Peyer's patch (tissue), 4 donors: ENCODE measurements around the gene ENPP5. TPM values are rescaled to one million over a fixed set of nuclear protein-coding genes. Genes with fewer than 3 reads are reported as not detected.
"Not testable (repeated sequence)": the region's sequence is repeated elsewhere in the genome, so short reads cannot be mapped to it uniquely, and the experiment has no call there.

Experiments used
- DNase-seq, 3 donors: peaks; one replicate each; pipeline ENCODE4 v3.0.0-alpha.2; 2017 to 2019
- H3K27ac ChIP-seq, 4 donors: fragments of 200-600 bp; sonication (generic); one replicate each; pipeline ENCODE4 v1.5.1; 2016 to 2019
- H3K27me3 ChIP-seq, 2 donors: fragments of 200-600 bp; sonication (generic); one replicate each; pipeline ENCODE4 v1.5.1; 2019
- H3K36me3 ChIP-seq, 3 donors: fragments of 200-600 bp; sonication (generic); one replicate each; pipeline ENCODE4 v1.5.1; 2016 to 2019
- H3K4me1 ChIP-seq, 4 donors: fragments of 200-600 bp; sonication (generic); one replicate each; pipeline ENCODE4 v1.5.1; 2016 to 2019
- H3K4me3 ChIP-seq, 4 donors: fragments of 200-600 bp; sonication (generic); 1 replicate in 3 of 4; 2 replicates in 1 of 4; pipeline ENCODE4 v1.5.1; 2016 to 2019; ENCODE audit warnings: mild to moderate bottlenecking in 1 of 4
- H3K9me3 ChIP-seq, 4 donors: fragments of 200-600 bp; sonication (generic); one replicate each; pipeline ENCODE4 v1.5.1; 2016 to 2019; ENCODE audit warnings: mild to moderate bottlenecking in 1 of 4
- POLR2A ChIP-seq, 2 donors: fragments of 450-650 bp; IDR thresholded peaks; one replicate each; pipeline ENCODE4 v1.5.1; 2017; ENCODE audit warnings: antibody characterized with exemption in 2 of 2, mild to moderate bottlenecking in 2 of 2, moderate library complexity in 2 of 2
- total RNA-seq, 4 donors: library from RNA; depleted of rRNA; stranded (reverse); fragments of >200 nt; gene quantifications; one replicate each; pipeline ENCODE4 v1.1.0, GENCODE V29; 2016
- TF ChIP-seq, protein P1 (sequence below), 6 experiments: fragments of 450-650 bp in 4 of 6; fragments of 200-600 bp in 2 of 6; sonication (generic) in 1 of 6; IDR thresholded peaks; one replicate each; pipeline ENCODE4 v1.5.1; 2017 to 2019; ENCODE audit warnings: antibody characterized with exemption in 6 of 6, mild to moderate bottlenecking in 3 of 6, moderate library complexity in 1 of 6

The ENPP5 gene
- total RNA-seq, 4 donors from 2014 or later: 1.1 to 5.1 (median 2.3) TPM

DNA sequence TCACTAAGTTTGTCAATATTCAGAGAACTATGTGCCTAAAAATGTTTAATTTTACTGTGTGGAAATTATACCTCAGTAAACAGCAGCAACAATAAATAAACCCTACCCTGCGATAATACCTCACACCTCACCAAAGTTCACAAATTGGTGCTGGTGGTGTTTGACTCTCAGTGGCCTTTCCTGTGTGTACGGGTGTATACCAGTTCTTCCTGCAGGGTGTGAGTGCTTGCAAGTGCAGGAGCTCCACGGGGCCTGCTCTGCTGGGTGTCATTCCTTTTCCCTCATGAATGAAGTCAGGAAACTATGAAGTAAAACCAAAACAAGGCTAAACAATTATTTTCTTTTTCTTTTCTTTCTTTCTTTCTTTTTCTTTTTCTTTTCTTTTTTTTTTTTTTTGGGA lies 4.1 kb upstream of the ENPP5 start:
- no peaks in the 10 kb centered on the region for H3K9me3 ChIP-seq
- no peak overlapping the region for H3K4me3 ChIP-seq
- peaks cover 0 to 14% (median 0%) of the 10 kb centered on the region in 4 donors for H3K4me1 ChIP-seq
- H3K27ac ChIP-seq: peak overlapping the region in 1 of 4 donors; percentile 7
- no peaks in the 10 kb centered on the region for H3K27me3 ChIP-seq
- no peak for TF ChIP-seq POLR2A (IDR thresholded peaks at IDR 0.05)
- TF ChIP-seq, protein P1, sequence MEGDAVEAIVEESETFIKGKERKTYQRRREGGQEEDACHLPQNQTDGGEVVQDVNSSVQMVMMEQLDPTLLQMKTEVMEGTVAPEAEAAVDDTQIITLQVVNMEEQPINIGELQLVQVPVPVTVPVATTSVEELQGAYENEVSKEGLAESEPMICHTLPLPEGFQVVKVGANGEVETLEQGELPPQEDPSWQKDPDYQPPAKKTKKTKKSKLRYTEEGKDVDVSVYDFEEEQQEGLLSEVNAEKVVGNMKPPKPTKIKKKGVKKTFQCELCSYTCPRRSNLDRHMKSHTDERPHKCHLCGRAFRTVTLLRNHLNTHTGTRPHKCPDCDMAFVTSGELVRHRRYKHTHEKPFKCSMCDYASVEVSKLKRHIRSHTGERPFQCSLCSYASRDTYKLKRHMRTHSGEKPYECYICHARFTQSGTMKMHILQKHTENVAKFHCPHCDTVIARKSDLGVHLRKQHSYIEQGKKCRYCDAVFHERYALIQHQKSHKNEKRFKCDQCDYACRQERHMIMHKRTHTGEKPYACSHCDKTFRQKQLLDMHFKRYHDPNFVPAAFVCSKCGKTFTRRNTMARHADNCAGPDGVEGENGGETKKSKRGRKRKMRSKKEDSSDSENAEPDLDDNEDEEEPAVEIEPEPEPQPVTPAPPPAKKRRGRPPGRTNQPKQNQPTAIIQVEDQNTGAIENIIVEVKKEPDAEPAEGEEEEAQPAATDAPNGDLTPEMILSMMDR (IDR thresholded peaks at IDR 0.05): no peak
- H3K36me3 ChIP-seq: no peaks in the 10 kb centered on the region
- DNase-seq: no peak

DNA sequence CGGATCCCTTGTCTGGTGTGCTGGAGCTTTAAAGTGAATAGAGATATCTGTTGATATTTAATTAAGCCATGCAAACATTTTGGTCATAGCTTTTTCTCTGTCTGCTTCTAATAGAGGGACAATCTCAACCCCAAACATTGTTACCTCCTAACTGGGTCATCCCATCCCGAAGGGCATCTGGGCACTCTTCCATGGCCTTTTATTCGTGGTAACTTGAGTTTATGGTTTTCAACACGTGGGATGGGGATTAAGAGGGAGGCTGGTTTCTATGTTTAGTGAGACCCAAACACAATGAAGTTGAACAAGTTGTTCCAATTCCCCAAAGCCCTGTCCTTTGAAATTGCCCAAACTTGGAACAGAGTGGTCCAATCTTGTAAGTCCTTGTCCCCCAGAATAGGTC lies 1.4 kb upstream of the ENPP5 start:
- Histone ChIP-seq H3K4me3 (no peak overlapping the region), H3K27me3 (no peaks in the 10 kb centered on the region), H3K36me3 (no peaks in the 10 kb centered on the region), H3K4me1 (peaks cover 0 to 14% (median 0%) of the 10 kb centered on the region in 4 donors), H3K27ac (no peak overlapping the region), H3K9me3 (no peaks in the 10 kb centered on the region)
- DNase-seq: no peak
- TF ChIP-seq, protein P1 (IDR thresholded peaks at IDR 0.05): no peak
- no peak for TF ChIP-seq POLR2A (IDR thresholded peaks at IDR 0.05)

DNA sequence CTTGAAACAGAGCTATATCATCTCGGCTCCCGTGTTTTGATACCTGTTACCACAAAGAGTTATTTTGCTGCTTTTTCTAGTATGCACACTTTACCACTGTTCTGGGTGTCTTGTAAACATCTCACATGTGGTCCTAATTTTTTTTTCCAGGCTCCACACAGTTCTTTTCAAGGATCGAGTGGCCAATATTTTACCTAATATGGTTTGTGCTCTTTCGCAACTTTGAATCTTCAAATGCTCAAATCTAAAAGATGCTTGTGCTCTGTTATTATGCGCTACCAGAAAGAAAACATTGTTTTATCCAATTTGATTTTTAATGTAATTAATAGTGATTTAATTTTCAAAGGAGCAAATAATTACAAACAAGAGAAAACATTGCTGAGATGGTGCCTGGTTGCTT lies 10.7 kb downstream of the ENPP5 start:
- H3K36me3 ChIP-seq: no peaks in the 10 kb centered on the region

DNA sequence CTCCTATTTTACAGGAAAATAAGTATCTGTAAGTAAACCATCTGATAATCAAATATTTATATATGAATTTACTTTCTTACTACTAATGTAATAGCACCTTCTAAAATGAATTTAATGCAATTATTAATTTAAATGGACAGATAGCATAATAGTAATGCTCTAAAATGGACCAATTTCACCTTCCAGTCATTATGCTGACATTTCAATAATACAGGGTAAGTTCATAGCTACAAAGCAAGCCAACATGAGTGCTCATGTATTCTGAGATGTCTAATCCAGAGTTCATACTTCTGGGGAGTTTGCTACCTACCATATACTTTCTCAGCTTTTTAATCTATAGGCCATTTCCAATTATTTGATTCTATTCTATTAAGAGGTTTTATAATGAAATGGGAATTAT lies 11.6 kb downstream of the ENPP5 start:
- no peak for DNase-seq
- Histone ChIP-seq H3K27me3 (no peaks in the 10 kb centered on the region), H3K9me3 (no peaks in the 10 kb centered on the region), H3K4me1 (no peaks in the 10 kb centered on the region), H3K36me3 (no peaks in the 10 kb centered on the region), H3K27ac (no peak overlapping the region), H3K4me3 (no peak overlapping the region)
- no peak for TF ChIP-seq POLR2A (IDR thresholded peaks at IDR 0.05)
- TF ChIP-seq, protein P1 (IDR thresholded peaks at IDR 0.05): no peak

More for the DNA sequence above, 10.7 kb downstream of the ENPP5 start:
- H3K27ac ChIP-seq: no peak overlapping the region
- H3K9me3 ChIP-seq: no peaks in the 10 kb centered on the region
- no peaks in the 10 kb centered on the region for H3K27me3 ChIP-seq
- no peak for DNase-seq
- TF ChIP-seq, protein P1 (IDR thresholded peaks at IDR 0.05): no peak
- no peak for TF ChIP-seq POLR2A (IDR thresholded peaks at IDR 0.05)
- H3K4me3 ChIP-seq: no peak overlapping the region
- H3K4me1 ChIP-seq: no peaks in the 10 kb centered on the region

DNA sequence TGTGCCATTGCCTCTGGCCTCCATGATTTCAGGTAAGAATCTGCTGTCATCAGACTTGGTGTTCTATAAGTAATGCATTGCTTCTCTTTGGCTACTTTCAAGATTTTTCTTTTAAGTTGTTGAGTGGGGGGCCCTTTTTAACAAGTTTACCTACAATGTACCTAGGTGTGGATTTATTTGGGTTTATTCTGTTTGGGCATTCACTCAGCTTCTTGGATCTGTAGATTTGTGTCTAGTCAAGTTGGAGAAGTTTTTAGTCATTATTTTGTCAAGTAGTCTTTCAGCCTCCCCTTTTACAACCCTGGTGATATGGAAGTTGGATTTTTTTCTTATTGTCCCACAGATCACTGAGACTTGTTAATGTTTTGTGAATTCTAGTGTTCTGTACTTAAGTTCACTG lies 14.1 kb downstream of the ENPP5 start:
- Histone ChIP-seq H3K4me3 (no peak overlapping the region), H3K27me3 (no peaks in the 10 kb centered on the region), H3K4me1 (no peaks in the 10 kb centered on the region), H3K36me3 (no peaks in the 10 kb centered on the region), H3K9me3 (no peaks in the 10 kb centered on the region), H3K27ac (no peak overlapping the region)
- no peak for DNase-seq
- no peak for TF ChIP-seq POLR2A (IDR thresholded peaks at IDR 0.05)
- TF ChIP-seq, protein P1 (IDR thresholded peaks at IDR 0.05): no peak

DNA sequence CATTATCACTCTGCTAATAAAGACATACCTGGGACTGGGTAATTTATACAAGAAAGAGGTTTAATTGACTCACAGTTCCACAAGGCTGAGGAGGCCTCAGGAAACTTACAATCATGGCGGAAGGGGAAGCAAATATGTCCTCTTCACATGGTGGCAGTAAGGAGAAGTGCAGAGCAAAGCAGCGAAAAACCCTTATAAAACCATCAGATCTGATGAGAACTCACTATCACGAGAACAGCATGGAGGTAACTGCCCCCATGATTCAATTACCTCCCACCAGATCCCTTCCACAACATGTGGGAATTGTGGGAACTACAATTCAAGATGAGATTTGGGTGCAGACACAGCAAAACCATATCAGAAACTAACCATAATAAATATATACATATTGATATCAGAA lies 21.7 kb downstream of the ENPP5 start:
- H3K4me3 ChIP-seq, DNase-seq, H3K36me3 ChIP-seq, H3K9me3 ChIP-seq, H3K4me1 ChIP-seq, H3K27me3 ChIP-seq, H3K27ac ChIP-seq: not testable (repeated sequence)
